NT2/D1 (cell line): ENCODE data around the gene CCDC85C.
A peak's percentile ranks its signal among the peaks of the same experiment; 100 is the strongest.

Experiments used
- YY1 ChIP-seq: IDR thresholded peaks from 2 replicates; pipeline ENCODE4 v1.6.1; 2011; ENCODE audit not compliant: insufficient read length, insufficient read depth
- ZNF274 ChIP-seq: IDR thresholded peaks from 2 replicates; pipeline ENCODE4 v1.6.1; 2011; ENCODE audit warnings: mild to moderate bottlenecking, low read depth, low read length

DNA sequence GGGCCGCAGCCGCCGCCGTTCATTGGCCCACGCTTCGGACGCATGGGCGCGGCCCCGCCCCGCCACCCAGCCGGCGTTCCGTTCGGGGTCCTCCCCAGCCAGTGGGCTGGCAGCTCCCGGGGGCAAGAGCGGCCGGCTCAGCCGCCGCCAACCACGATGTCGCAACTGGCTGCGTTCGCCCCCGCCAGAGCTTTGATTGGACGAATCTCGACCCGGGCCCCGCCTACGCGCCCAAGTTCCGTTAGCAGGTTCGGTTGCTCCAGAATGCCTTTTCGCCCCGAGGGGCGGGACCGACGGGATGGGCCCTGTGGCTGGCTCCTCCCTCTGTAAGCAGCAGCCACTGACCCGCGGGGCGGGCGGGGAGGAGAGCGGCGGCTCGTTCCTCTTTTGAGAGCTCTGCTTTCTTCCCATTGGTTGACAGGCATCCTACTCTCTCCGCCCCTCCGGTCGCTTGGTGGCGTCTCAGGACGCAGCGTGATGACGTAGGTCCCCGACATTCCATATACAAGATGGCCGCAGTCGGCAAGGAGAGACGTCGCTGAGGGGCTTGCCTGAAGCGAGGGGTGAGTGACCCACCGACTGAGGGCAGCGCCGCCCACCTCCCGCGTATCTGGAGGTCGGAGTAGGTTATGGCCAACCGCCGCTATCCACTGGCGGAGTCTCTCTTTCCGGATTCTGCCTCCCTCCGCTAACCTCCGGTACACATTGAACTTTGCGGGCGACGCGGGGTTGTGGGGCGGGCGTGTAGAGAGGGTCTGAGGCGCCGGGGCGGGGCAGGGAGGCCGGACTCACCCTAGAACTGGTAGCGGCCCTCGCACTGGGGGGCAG lies 122.9 kb downstream of the CCDC85C start, which contains the start of gene CCNK:
- TF ChIP-seq ZNF274 (no peak), YY1 (peak; percentile 86)
